ENCODE data around the gene ZNF397.

GRCh38 chr18:35306588-35307250 lies 65.9 kb downstream of the ZNF397 start:
- TF ChIP-seq, protein P1, sequence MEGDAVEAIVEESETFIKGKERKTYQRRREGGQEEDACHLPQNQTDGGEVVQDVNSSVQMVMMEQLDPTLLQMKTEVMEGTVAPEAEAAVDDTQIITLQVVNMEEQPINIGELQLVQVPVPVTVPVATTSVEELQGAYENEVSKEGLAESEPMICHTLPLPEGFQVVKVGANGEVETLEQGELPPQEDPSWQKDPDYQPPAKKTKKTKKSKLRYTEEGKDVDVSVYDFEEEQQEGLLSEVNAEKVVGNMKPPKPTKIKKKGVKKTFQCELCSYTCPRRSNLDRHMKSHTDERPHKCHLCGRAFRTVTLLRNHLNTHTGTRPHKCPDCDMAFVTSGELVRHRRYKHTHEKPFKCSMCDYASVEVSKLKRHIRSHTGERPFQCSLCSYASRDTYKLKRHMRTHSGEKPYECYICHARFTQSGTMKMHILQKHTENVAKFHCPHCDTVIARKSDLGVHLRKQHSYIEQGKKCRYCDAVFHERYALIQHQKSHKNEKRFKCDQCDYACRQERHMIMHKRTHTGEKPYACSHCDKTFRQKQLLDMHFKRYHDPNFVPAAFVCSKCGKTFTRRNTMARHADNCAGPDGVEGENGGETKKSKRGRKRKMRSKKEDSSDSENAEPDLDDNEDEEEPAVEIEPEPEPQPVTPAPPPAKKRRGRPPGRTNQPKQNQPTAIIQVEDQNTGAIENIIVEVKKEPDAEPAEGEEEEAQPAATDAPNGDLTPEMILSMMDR (IDR thresholded peaks at IDR 0.05) = no peak
- no peak for TF ChIP-seq POLR2A (IDR thresholded peaks at IDR 0.05)
